GM21367 (cell line): Measurements from ENCODE around the gene ODAM.
"Not testable (repeated sequence)": the region's sequence is repeated elsewhere in the genome, so short reads cannot be mapped to it uniquely, and the experiment has no call there.

Experiments
- ATAC-seq: cut with Tn5 transposase; IDR thresholded peaks from one replicate; pipeline ENCODE4 v1.9.1; 2021; ENCODE audit not compliant: unreplicated experiment

ODAM gene

DNA sequence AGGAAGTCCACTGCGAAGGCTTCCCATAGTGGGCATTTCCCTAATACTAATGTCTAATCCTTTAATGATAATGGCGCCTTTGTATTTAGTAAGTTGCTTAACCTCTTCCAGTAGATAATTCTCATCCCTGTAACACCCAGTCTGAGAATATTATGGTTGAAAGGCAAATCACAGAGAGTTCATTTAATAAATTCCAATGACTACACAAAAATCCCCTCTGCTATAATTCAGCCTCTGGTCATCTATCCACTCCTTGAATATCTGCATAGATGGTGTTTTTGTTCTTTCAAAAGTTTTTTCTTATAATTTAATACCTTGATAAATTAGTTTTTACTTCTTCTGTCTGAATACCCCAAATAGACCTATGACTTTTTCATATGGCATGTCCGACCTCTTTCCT is 25.9 kb downstream of the ODAM start:
- ATAC-seq: not testable (repeated sequence)

GRCh38 chr4:70221818-70222217 is 26.3 kb downstream of the ODAM start:
- ATAC-seq: not testable (repeated sequence)

DNA sequence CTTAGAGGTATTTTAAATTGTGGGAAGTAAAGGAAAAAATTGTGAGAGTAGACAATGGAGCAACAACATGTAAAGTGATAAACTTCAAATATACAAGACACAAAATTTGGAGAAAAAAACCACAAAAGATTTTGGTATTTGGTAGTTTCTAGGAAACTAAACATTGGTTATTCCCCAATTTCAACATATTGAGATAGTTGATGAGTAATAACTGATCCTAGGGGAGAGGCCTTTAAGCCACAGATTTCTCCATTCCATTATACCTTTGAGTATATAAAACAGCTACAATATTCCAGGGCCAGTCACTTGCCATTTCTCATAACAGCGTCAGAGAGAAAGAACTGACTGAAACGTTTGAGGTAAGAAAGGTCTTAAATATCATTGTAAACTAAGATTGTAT is 30.3 kb downstream of the ODAM start, which contains the start of gene FDCSP:
TSS of gene FDCSP (plus strand) at position 301 of the 400 bp plus-strand sequence. CDS start 5,071 bp downstream, outside the sequence.
- ATAC-seq: no peak

GRCh38 chr4:70236125-70236524 is 40.6 kb downstream of the ODAM start:
- ATAC-seq: no peak

- ATAC-seq: no peak
Observed at GRCh38 chr4:70239131-70239883, 43.8 kb downstream of the ODAM start.

DNA sequence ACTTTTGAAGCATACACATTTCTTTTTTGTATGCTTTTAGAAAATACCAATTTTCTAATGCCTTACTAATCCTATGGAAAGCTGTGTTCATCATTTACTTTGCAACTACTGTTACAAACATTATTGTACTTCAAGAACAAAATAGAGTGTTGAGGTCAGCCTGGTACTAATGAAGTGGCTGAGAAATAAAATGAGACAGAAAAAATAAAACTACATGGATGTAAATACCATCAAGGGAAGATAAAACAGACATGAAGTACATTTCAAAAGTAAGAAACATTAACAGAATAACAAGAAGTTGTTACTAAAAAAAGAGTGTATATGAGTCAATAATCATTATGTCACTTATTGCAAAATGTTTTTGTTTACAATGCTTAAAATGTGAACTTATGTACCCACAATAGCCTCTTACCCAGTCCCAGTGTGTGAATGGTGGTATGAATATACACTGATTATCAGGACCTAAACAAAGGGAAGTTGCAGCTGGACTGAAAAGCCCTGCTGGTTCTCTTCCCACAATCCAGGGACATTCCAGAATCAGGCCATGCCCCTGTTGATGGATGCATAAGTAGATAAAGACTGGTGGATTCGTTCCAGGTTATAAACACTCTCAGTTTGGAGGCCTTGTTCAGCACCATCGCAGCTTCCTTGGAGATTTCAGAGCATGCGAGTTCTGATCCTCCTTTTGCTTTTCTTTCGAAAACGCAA is 44.5 kb downstream of the ODAM start:
- ATAC-seq: no peak

DNA sequence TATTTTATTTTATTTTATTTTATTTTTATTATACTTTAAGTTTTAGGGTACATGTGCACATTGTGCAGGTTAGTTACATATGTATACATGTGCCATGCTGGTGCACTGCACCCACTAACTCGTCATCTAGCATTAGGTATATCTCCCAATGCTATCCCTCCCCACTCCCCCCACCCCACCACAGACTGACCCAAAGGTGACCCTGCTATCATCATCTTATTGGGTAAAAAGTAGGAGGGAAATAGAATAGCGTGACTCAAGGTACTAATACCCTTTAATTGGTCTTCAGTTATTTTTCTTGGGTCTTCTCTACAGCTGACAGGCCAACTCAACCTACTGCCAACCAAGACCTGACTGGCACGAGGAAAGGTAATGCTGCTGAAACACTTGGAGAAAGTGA is 46.8 kb downstream of the ODAM start, which contains the start of gene CSN3:
TSS of gene CSN3 (plus strand) at position 301 of the 400 bp plus-strand sequence. CDS start 2,223 bp downstream, outside the sequence.
- ATAC-seq: not testable (repeated sequence)

GRCh38 chr4:70243091-70243490 is 47.6 kb downstream of the ODAM start:
- no peak for ATAC-seq

- no peak for ATAC-seq
Observed at GRCh38 chr4:70251250-70251944, 55.9 kb downstream of the ODAM start.

DNA sequence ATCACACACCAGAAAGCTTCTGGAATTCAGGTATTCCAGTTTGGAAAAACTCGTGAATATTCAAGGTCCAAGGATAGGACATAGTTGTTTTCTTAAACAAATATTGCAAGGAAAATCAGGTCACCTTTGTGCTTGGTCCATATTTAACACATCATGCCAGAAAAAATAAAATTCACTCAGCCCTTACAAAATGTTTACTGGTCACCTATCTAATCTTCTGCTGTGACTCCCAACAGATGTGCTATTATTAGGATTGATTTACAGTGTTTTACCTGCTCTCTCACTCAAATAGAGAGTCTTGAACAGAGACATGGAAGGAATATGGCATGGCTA is 56.4 kb downstream of the ODAM start:
- no peak for ATAC-seq
